Ramos (cell line): Measurements from ENCODE around the gene FYN.
"Not testable (repeated sequence)": the region's sequence is repeated elsewhere in the genome, so short reads cannot be mapped to it uniquely, and the experiment has no call there.

Experiments used
- in situ Hi-C: fragments of 300-500 bp; cut with MboI; formaldehyde crosslinking; loops from one replicate; pipeline ENCODE4 v1.14.3; 2022; ENCODE audit warnings: low sequenced_read_pairs; ENCODE audit not compliant: unreplicated experiment

Gene FYN

GRCh38 chr6:111873178-111874024, at the start of gene FYN:
TSS of gene FYN (minus strand) at chr6:111873452. CDS start at chr6:111720051, 153,401 bp downstream.
- in situ Hi-C loops, result no loop called here

GRCh38 chr6:111922454-111923297, 49.4 kb upstream of the FYN start:
- in situ Hi-C loops, result no loop called here

GRCh38 chr6:111921103-111921502, 47.9 kb upstream of the FYN start:
- in situ Hi-C loops, result no loop called here

GRCh38 chr6:111920578-111920977, 47.3 kb upstream of the FYN start:
- in situ Hi-C loops, result no loop called here

- in situ Hi-C loops, result no loop called here
Measured at GRCh38 chr6:111918825-111919224, 45.6 kb upstream of the FYN start.

- in situ Hi-C loops, result no loop called here
Measured at GRCh38 chr6:111916747-111917146, 43.5 kb upstream of the FYN start.

GRCh38 chr6:111914617-111915016, 41.4 kb upstream of the FYN start:
- in situ Hi-C loops, result no loop called here

GRCh38 chr6:111912904-111913303, 39.7 kb upstream of the FYN start:
- in situ Hi-C loops, result no loop called here

- in situ Hi-C loops, result no loop called here
Measured at GRCh38 chr6:111911428-111911827, 38.2 kb upstream of the FYN start.

GRCh38 chr6:111909238-111909637, 36.0 kb upstream of the FYN start:
- in situ Hi-C loops, result no loop called here

GRCh38 chr6:111908365-111908764, 35.1 kb upstream of the FYN start:
- in situ Hi-C loops, result not testable (repeated sequence)

- in situ Hi-C loops, result no loop called here
Measured at GRCh38 chr6:111900735-111901134, 27.5 kb upstream of the FYN start.

- in situ Hi-C loops, result no loop called here
Measured at GRCh38 chr6:111899531-111899930, 26.3 kb upstream of the FYN start.

GRCh38 chr6:111898452-111898851, 25.2 kb upstream of the FYN start:
- in situ Hi-C loops, result no loop called here

GRCh38 chr6:111894951-111895350, 21.7 kb upstream of the FYN start:
- in situ Hi-C loops, result no loop called here

- in situ Hi-C loops, result no loop called here
Measured at GRCh38 chr6:111894272-111894671, 21.0 kb upstream of the FYN start.

GRCh38 chr6:111892431-111892830, 19.2 kb upstream of the FYN start:
- in situ Hi-C loops, result no loop called here

- in situ Hi-C loops, result no loop called here
Measured at GRCh38 chr6:111890988-111891387, 17.7 kb upstream of the FYN start.

- in situ Hi-C loops, result no loop called here
Measured at GRCh38 chr6:111888928-111889695, 15.9 kb upstream of the FYN start.

GRCh38 chr6:111886793-111887192, 13.5 kb upstream of the FYN start:
- in situ Hi-C loops, result not testable (repeated sequence)
